ENCODE data around the gene AP4S1.
"Not testable (repeated sequence)": the region's sequence is repeated elsewhere in the genome, so short reads cannot be mapped to it uniquely, and the experiment has no call there.

The AP4S1 gene

DNA sequence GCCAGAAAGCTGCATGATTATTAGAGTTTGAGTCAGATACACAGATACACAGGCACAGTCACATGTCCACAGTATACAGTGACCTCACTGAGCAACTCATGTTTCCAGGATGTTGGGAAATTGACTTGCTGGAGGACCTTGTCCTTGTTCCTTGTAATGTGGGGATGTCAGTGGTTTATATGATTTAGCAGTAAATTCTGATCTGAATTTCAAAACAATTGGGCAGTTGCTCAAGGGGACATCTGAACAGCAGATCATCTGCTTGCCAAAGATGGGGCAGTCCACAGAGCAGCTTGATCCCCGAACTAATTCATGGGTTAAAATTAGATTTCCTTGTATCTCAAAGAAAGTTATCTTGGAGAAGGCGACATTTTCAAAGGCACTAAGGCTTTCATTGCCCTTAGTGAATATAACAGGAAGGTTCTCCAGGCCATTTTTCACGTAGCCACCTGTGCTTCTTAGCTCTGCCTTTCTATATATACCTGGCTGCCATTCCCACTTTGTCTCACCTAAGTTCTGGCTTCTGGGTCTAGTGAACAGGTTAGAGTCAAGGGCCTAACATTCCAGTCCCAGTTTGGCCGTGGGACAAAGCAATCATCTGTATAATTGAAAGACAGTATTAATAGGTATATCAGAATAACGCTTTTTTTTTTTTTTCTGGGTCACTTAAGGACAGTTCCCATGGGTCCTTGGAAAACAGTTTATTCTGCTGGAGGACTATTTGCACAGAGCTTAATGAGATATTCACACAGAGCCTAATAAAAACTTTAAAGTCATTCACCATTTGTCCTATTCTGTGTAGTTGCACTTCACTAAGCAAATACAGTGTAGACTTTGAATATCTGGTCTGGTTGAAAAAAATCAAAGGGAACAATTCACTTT is 65.7 kb downstream of the AP4S1 start:
- DNase-seq, result no peak

DNA sequence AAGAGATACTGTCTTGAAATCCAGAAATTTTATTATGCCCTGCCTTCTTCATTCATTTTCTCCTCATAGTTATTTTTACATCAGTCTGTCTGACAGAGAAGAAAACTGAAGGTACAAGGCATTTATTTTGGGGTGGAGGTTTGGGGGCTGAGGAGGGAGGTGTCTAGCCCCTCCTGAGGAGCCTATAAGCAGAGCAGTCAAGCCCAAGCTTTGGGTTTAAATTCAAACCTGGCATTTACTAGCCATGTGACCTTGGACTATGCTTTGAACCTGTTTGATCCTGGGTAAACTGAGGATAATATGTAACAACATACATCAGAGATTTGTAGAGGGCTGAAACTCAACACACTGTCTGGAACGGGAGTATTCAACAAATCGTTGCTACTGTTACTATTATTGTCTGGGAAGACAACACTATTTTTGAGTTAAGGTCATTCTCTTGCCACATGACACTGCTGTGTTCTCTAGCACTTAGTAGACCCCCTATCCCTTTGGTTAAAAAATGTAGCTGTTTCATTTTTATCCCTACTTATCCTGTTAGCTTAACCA is 66.8 kb downstream of the AP4S1 start:
- no peak for DNase-seq

DNA sequence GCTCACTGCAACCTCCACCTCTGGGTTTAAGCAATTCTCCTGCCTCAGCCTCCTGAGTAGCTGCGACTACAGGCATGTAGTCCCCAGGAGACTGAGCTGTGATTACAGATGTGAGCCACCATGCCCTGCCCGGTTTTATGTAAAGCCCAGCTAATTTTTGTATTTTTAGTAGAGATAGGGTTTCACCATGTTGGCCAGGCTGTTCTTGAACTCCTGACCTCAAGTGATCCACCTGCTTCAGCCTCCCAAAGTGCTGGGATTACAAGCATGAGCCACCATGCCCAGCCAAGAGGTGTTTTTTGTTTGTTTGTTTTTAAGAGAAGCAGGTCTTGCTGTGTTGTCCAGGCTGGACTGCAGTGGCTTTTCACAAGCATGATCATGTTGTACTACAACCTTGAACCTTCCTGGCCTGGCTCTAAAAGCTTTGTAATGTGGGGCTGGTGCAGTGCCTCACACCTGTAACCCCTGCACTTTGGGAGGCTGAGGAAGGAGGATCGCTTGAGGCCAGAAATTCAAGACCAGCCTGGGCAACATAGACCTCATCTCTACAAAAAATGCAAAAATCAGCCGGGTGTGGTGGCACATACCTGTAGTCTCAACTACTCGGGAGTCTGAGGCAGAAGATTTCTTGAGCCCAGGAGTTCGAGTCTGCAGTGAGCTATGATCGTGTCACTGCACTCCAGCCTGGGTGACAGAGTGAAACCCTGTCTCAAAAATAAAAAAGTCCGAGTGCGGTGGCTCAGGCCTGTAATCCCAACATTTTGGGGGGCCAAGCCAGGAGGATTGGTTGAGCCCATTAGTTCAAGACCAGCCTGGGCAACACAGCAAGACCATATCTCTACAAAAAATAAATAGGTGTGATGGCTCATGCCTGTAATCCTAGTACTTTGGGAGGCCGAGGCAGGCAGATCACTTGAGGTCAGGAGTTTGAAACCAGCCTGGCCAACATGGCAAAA is 68.7 kb downstream of the AP4S1 start:
- not testable (repeated sequence) for DNase-seq

DNA sequence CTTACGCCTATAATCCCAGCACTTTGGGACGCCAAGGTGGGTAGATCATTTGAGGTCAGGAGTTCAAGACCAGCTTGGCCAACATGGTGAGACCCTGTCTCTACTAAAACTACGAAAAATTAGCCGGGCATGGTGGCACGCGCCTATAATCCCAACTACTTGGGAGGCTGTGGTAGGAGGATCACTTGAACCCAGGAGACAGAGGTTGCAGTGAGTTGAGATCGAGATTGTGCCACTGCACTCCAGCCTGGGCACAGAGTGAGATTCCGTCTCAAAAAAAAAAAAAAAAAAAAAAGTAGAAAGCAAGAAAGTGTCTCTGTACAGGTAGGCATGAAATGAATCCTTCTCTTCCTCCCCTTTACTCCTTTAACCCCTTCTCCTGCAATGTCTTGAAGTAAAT is 70.4 kb downstream of the AP4S1 start:
- DNase-seq, result not testable (repeated sequence)

DNA sequence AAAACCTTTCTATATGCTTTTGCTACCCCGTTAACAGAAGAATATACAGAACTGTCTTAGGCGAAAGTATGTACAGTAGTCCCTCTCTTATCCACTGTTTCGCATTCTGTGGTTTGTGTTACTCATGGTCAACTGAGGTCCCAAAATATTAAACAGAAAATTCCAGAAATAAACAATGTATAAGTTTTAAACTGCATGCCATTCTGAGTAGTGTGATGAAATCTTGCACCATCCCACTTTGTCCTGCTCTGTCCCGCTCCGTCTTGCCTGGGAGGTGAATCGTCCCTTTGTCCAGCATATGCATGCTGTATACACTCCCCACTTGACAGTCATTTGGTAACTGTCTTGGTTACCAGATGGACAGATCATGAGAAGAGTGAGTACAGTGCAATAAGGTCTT is 70.8 kb downstream of the AP4S1 start:
- DNase-seq, result no peak

DNA sequence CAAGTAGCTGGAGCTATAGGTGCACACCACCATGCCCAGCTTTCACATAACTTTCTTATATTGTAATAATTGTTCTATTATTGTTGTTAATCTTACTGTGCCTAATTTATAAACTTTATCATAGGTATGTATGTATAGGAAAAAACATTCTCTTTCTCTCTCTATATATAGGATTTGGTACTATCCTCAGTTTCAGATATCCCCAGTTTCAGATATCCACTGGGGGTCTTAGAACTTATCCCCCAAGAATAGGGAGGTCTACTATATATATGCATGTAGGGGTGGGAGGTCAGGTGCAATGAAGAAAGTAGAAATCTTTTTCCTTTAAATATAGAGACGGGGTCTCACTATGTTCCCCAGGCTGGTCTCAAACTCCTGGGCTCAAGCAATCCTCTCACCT is 71.6 kb downstream of the AP4S1 start:
- no peak for DNase-seq

DNA sequence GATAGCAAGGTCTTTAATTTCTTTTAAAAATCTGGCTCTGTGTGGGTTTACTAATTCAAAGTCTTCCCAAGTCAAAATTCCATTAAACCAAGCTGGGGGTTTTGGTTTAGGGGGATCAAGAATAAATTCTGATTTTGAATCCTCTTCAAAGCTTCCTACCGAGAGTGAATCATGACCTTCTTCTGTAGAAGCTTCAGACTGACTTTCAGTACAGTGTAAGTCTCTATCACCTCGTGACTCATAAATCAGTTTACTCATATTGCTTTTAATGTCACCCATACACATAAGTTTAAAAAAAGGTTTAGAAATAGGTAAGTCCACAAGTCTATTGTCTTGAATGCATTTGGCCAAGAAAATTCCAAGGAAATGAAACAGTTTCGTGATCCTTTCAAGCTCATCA is 81.3 kb downstream of the AP4S1 start:
- no peak for DNase-seq

DNA sequence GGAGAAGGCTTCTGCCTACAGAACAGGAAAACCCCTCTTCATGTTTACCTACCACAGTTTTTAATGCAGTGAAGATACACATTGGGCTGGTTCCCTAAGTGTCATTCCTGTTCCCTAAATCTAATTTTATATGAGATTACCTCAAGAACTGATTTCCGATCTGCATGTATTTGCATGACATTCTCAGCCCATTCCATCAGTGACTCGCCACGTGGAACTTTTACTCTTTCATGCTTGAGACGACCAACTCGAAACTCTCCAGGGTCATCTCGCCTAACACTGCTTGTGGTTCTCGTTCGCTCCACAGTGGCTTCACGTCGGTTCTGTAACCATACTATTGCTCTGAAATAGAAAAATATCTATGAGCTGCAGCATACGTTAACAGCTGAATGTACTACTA is 83.8 kb downstream of the AP4S1 start:
- DNase-seq, result no peak

DNA sequence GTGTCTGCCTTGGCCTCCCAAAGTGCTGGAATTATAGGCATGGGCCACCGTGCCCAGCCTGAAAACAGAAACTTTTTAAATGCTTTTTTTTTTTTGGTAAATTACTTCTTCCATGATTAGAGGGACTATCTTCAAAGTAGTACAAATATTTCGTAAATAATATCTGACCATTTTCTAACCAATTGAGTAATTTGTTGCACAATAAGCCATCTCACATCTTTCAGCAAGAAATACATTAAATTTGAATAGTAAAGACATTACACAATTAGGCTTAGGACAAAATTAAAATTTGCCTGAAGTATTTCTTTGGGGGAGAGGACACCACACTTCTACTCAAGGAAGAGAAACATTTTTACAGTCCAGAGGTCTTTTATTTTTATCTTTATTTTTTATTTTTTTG is 85.4 kb downstream of the AP4S1 start:
- DNase-seq, result no peak

DNA sequence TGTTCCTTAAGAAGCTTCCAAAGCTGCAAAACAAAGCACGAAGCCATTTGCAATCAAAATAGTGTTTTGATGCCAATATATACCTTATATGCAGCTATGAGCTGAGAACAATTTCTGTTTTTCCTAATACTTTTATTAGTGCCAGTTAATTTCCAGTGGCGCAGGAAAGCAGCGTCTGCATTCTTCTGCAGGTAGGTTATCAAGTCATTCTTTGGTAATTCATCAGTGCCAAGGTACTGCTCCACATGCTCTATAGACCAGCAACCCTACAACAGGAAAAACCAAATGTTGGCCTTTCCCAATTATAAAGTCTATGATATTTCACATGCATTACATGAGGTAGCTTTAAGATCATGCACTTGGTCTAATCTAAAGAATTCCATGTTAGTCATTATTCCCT is 88.3 kb downstream of the AP4S1 start:
- DNase-seq, result no peak

DNA sequence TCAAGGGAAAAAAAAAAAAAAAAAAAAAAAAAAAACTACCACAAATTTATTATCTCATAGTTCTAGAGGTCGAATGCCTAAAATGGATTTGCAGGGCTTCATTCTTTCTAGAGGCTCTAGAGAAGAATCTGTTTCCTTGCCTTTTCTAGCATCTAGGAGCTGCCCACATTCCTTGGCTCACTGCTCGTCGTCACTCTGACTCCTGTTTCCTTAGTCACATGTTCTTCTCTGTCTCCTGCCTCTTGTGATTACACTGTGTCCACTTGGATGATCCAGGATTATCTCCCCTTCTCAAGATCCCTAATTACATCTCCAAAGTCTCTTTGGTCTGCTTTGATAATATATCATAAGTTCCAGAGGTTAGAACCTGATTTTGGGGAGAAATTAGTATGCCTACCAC is 93.4 kb downstream of the AP4S1 start:
- DNase-seq, result no peak

DNA sequence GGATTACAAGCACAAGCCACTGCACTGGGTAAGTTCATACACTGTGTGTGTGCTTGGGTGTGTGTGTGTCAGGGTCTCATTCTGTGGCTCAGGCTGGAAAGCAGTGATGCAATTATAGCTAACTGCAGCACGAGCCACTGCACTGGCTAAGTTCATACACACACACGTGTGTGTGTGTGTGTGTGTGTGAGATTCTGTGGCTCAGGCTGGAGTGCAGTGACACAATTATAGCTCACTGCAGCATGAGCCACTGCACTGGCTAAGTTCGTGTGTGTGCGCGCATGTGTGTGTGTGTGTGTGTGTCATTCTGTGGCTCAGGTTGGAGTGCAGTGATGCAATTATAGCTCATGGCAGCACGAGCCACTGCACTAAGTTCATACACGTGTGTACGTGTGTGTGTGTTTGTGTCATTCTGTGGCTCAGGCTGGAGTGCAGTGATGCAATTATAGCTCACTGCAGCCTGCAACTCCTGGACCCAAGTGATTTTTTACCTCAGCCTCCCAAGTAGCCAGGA is 96.7 kb downstream of the AP4S1 start:
- no peak for DNase-seq

DNA sequence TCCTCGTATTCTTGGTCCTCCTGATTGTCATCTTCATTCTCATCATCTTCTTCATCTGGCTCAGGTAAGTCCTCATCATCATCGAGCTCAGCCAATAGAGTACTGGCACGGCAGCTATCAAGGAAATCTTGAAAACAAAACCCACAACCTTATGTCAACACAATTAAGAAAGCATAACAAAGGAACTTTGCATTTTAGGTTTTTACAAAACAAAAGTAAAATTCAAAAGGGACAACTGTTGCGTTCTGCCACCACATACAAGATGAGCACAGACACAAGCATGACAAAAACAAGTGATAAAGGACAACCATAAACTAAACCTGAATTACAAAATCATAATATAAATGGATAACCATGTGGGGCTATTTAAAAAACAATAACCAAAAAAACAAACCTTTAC is 97.5 kb downstream of the AP4S1 start:
- DNase-seq, result no peak

DNA sequence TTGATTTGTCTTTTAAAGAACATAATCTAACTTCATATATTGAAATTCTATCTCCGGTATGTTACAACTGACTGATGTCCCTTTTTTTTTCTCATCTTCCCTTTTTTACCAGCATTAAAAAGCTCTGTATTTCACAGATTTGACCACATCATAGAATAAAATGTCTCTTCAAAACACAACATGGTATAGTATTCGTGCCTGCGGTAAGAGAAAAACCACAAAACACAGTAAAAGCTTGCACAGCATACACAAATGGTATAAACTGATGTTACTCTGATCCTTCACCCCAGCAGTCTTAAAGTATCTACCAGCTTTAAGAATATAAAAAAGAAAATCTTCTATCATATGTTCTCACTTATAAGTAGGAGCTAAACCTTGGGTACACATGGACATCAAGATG is 98.7 kb downstream of the AP4S1 start:
- no peak for DNase-seq

DNA sequence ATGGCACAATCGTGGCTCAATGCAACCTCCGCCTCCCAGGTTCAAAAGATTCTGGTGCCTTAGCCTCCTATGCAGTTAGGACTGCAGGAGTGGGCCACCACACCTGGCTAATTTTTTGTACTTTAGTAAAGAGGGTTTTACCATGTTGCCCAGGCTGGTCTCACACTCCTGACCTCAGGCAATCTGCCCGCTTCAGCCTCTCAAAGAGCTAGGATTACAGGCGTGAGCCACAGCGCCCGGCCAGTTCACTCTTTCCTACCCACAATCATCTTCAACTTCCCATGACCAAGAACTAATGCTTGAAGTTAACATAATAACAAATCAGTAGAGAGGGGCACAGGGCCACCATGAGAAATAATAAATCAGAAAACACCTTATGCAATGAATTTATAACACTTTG is 99.8 kb downstream of the AP4S1 start:
- DNase-seq, result no peak

DNA sequence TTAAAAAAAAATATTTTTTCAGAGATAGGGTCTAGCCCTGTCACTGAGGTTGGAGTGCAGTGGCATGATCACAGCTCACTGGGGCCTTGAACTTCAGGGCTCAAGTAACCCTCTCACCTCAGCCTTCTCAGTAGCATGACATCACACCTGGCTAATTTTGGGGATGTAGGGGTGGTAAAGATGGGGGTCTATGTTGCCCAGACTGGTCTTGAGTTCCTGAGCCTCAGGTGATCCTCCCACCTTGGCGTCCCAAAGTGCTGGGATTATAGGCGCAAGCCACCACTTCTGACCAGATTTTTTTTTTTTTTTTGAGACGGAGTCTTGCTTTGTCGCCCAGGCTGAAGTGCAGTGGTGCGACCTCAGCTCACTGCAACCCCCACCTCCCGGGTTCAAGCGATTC is 101.2 kb downstream of the AP4S1 start:
- no peak for DNase-seq

DNA sequence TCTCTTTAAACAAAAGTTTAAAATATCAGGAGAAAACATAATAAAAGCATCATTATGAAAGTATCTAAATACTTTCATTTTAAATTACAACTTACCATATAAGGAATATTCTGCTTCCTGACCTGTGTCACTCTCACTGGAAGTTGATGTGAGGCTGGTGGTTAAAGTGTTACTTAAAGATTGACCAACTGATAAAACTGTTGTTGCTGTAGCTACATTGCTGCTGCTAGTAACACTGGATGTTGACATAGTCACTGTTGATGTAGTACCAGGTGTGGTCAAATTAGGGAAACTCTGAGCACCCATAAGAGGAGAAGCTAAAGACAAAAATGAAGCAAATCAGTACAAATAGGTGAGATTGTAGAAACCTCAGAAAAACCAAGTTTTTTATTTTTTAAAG is 102.2 kb downstream of the AP4S1 start:
- DNase-seq, result no peak

DNA sequence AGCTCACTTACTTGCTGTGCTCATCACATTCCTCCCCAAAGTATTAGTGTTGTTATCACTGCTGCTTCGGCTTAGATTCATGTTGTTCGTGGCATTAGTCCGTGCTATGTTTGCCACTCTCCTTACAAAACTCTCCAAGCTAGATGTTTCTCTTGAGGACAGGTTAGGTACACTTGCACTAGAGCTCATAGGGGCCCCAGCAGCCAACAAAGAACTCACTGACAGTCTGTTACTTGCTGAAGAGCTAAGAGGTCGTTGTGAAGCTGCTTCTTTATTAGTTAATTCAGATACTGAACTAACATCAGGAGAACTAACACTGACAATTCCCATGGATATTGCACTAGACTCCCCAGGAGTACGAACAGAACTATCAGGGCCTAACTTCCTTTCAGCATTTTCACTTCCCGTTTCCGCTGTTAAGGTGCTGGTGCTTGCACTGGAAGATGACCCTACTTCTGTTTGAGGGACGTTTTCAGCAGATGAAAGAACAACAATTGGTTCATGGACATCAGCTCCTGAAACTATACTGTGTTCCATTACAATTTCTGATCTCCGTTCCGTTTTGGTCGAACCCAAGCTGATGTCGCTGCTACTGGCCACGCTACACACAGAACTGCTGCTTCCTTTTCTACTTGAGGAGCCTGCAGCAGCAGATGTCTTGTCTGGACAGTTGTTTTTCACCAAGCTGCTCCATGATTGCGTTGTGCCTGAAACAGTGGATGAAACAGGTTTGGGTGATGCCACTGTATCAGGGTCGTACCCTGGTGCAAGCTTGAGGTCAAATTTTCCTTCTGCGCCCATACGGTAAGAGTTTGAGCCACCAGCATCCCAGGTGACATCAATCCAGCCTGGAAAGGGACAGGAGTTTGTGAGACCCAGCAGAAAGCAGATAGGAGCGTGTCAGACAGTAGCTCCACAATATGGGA is 103.4 kb downstream of the AP4S1 start:
- no peak for DNase-seq

DNA sequence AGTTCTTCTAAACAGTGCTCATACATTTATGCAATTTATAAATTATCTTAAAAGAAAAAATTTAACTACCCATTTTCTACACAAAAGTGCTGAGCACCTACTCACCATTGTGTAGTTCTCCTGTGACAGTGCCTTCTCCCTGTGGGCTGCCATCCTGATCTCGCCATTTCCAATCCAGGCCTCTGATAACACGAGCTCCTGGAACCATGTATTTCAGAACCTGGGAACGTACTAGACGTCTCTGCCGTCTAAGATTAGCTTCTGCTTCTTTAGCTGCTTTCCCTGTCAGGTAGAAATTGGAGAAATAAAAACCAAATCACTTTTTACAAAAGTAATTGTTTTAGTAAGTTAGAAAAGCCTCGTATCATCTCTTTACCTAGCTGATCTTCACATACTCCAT is 107.7 kb downstream of the AP4S1 start:
- no peak for DNase-seq

DNA sequence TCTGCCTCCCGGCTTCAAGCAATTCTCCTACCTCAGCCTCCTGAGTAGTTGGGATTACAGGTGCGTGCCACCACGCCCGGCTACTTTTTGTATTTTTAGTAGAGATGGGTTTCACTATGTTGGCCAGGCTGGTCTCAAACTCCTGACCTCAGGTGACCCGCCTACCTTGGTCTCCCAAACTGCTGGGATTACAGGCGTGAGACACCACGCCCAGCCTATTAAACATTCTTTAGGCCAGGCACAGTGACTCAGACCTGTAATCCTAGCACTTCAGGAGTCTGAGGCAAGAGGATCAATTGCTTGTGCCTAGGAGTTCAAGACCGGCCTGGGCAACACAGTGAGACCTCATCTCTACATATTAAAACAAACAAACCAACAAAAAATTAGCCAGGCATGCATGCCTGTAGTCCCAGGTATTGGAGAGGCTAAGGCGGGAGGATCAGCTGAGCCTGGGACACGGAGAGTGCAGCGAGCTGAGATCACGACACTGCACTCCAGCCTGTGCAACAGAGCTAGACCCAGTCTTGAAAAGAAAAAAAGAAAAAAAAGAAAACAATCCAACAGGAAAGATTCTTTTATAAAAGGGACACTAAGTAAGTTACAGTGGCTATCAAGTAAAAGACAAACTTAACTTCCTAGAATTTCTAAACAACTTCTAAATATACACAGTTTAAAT is 111.9 kb downstream of the AP4S1 start:
- DNase-seq, result no peak

DNA sequence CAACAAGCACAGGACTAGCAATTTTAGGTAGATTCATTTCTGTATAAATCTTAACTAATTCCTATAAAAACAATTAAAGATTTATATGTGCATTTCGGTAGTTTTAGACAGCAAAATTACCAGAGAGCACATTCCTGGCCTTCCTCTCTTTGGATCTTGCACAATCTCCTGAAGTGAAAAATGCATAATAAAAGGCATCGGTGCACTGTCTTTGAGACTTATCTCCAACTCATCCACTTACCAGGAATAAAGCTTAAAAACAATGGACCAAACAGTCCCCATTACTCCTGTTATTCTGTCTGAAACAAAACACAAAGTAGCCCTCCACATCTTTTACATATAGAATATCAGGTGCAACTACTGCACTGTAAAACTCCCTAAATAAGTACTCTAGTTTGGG is 112.9 kb downstream of the AP4S1 start:
- no peak for DNase-seq
